Mesenchymal stem cell (in vitro differentiated cells and primary cell): Measurements from ENCODE around the gene SH3GL3.

Source experiments
- DNase-seq: peaks from one replicate; pipeline ENCODE4 v3.0.0-alpha.2; 2013
- H2AFZ ChIP-seq: one replicate; pipeline ENCODE4 v1.6.1; 2013; ENCODE audit warnings: low read depth, mild to moderate bottlenecking, control low read depth, inconsistent platforms, low read length, moderate library complexity
- H2AK5ac ChIP-seq: 2 replicates; pipeline ENCODE4 v1.6.1; 2013; ENCODE audit warnings: low read length, moderate library complexity, mild to moderate bottlenecking, inconsistent platforms; ENCODE audit not compliant: severe bottlenecking
- H2BK120ac ChIP-seq: one replicate; pipeline ENCODE4 v1.6.1; 2013; ENCODE audit warnings: low read depth, mild to moderate bottlenecking, inconsistent platforms, low read length, moderate library complexity
- H2BK12ac ChIP-seq, 2 experiments: one replicate each; pipeline ENCODE4 v1.6.1; 2013; ENCODE audit warnings: inconsistent platforms in 2 of 2, low read length in 2 of 2, mild to moderate bottlenecking in 2 of 2, moderate library complexity in 2 of 2, control low read depth in 1 of 2
- H2BK15ac ChIP-seq: one replicate; pipeline ENCODE4 v1.6.1; 2013; ENCODE audit warnings: mild to moderate bottlenecking, low read depth, inconsistent platforms; ENCODE audit not compliant: poor library complexity, severe bottlenecking
- H2BK5ac ChIP-seq: 2 replicates; pipeline ENCODE4 v1.6.1; 2013; ENCODE audit warnings: low read depth, mild to moderate bottlenecking, low read length, control low read depth, inconsistent platforms; ENCODE audit not compliant: poor library complexity, severe bottlenecking
- H3K14ac ChIP-seq, 2 experiments: one replicate each; pipeline ENCODE4 v1.6.1; 2013; ENCODE audit warnings: inconsistent platforms in 2 of 2, low read length in 2 of 2, control low read depth in 1 of 2, mild to moderate bottlenecking in 1 of 2, moderate library complexity in 1 of 2
- H3K18ac ChIP-seq, 2 experiments: one replicate each; pipeline ENCODE4 v1.6.1; 2013; ENCODE audit warnings: inconsistent platforms in 2 of 2, low read length in 2 of 2, control low read depth in 1 of 2, low read depth in 1 of 2, mild to moderate bottlenecking in 1 of 2
- H3K23ac ChIP-seq, 2 experiments: one replicate each; pipeline ENCODE4 v1.6.1; 2013; ENCODE audit warnings: inconsistent platforms in 2 of 2, low read length in 2 of 2, mild to moderate bottlenecking in 2 of 2, moderate library complexity in 2 of 2, control low read depth in 1 of 2
- H3K27ac ChIP-seq: 2 replicates; pipeline ENCODE4 v1.5.1; 2013; ENCODE audit warnings: mild to moderate bottlenecking, moderate library complexity, low read length, control low read depth, inconsistent platforms; ENCODE audit not compliant: poor library complexity, severe bottlenecking
- H3K27me3 ChIP-seq, 2 experiments: 2 replicates each; pipeline versions ENCODE4 v1.6.1 to v1.7.0; 2013; ENCODE audit warnings: low read length in 2 of 2, mild to moderate bottlenecking in 2 of 2, moderate library complexity in 2 of 2, control low read depth in 1 of 2, inconsistent platforms in 1 of 2; ENCODE audit not compliant: control insufficient read depth in 1 of 2, insufficient read depth in 1 of 2
- H3K36me3 ChIP-seq, 2 experiments: 2 replicates each; pipeline versions ENCODE4 v1.6.1 to v1.7.0; 2013; ENCODE audit warnings: low read length in 2 of 2, control low read depth in 1 of 2, inconsistent platforms in 1 of 2, low read depth in 1 of 2, mild to moderate bottlenecking in 1 of 2; ENCODE audit not compliant: insufficient read depth in 2 of 2, control insufficient read depth in 1 of 2
- H3K4ac ChIP-seq, 2 experiments: one replicate each; pipeline ENCODE4 v1.6.1; 2013; ENCODE audit warnings: inconsistent platforms in 2 of 2, low read length in 2 of 2, mild to moderate bottlenecking in 2 of 2, moderate library complexity in 2 of 2, control low read depth in 1 of 2, low read depth in 1 of 2
- H3K4me1 ChIP-seq: 2 replicates; pipeline ENCODE4 v1.6.1; 2013; ENCODE audit warnings: low read depth, low read length, control low read depth; ENCODE audit not compliant: control insufficient read depth, insufficient read depth
- H3K4me2 ChIP-seq: 2 replicates; pipeline ENCODE4 v1.6.1; 2013; ENCODE audit warnings: low read length, mild to moderate bottlenecking, inconsistent platforms; ENCODE audit not compliant: poor library complexity, severe bottlenecking
- H3K4me3 ChIP-seq, 2 experiments: 2 replicates each; pipeline versions ENCODE4 v1.5.1 to v1.7.0; 2013; ENCODE audit warnings: low read length in 2 of 2, mild to moderate bottlenecking in 2 of 2, control low read depth in 1 of 2, low read depth in 1 of 2; ENCODE audit not compliant: insufficient read depth in 1 of 2
- H3K79me1 ChIP-seq: replicated peaks from 2 replicates; pipeline ENCODE4 v1.6.1; 2013; ENCODE audit warnings: mild to moderate bottlenecking, control low read depth, low read length, inconsistent platforms; ENCODE audit not compliant: poor library complexity, severe bottlenecking
- H3K9ac ChIP-seq: 2 replicates; pipeline ENCODE4 v1.7.0; 2013; ENCODE audit warnings: mild to moderate bottlenecking, low read length, moderate library complexity
- H3K9me3 ChIP-seq: 2 replicates; pipeline ENCODE4 v1.7.0; 2013; ENCODE audit warnings: mild to moderate bottlenecking, low read length; ENCODE audit not compliant: control insufficient read depth
- H4K8ac ChIP-seq: one replicate; pipeline ENCODE4 v1.6.1; 2013; ENCODE audit warnings: inconsistent platforms, mild to moderate bottlenecking, low read length, moderate library complexity
- H4K91ac ChIP-seq: one replicate; pipeline ENCODE4 v1.6.1; 2013; ENCODE audit warnings: mild to moderate bottlenecking, low read length, inconsistent platforms
- WGBS: methylation state at CpG from one replicate; pipeline ENCODE4 v1.1.7; 2013; ENCODE audit warnings: mixed read lengths; 5-methylcytosine and 5-hydroxymethylcytosine counted together

SH3GL3 gene

GRCh38 chr15:83598031-83598430 is 150.9 kb downstream of the SH3GL3 start:
- Histone ChIP-seq H3K18ac (no peak overlapping the region), H2BK15ac (no peak overlapping the region), H2AFZ (no peak overlapping the region), H2BK5ac (no peak overlapping the region), H3K79me1 (no peaks in the 10 kb centered on the region), H2AK5ac (no peak overlapping the region), H3K27ac (no peak overlapping the region), H4K8ac (no peak overlapping the region), H2BK12ac (no peak overlapping the region), H3K4ac (no peak overlapping the region), H3K9me3 (peaks cover 8% of the 10 kb centered on the region), H3K4me2 (no peak overlapping the region), H3K27me3 (no peaks in the 10 kb centered on the region), H3K36me3 (no peaks in the 10 kb centered on the region), H3K23ac (no peak overlapping the region), H3K14ac (no peak overlapping the region), H3K4me1 (no peaks in the 10 kb centered on the region), H3K4me3 (no peak overlapping the region), H3K9ac (no peak overlapping the region), H2BK120ac (no peak overlapping the region), H4K91ac (no peak overlapping the region)
- no peak for DNase-seq
- WGBS = 54% methylated on average over 2 of the region's 2 CpGs

GRCh38 chr15:83602021-83602420 is 154.9 kb downstream of the SH3GL3 start:
- WGBS = 66% methylated on average over 2 of the region's 2 CpGs
- H2BK120ac ChIP-seq = no peak overlapping the region
- DNase-seq = no peak

GRCh38 chr15:83604549-83604948 is 157.4 kb downstream of the SH3GL3 start:
- H2AK5ac ChIP-seq = no peak overlapping the region
- H2BK15ac ChIP-seq = no peak overlapping the region
- no peaks in the 10 kb centered on the region for H3K36me3 ChIP-seq
- no peak overlapping the region for H3K23ac ChIP-seq
- WGBS = no CpG with 5 or more reads among the region's 1 CpG
- DNase-seq = no peak
- H2BK12ac ChIP-seq = no peak overlapping the region
- H3K4me2 ChIP-seq = no peak overlapping the region
- H2BK5ac ChIP-seq = no peak overlapping the region
- peaks cover 0 to 9% of the 10 kb centered on the region in 2 experiments for H3K27me3 ChIP-seq
- no peaks in the 10 kb centered on the region for H3K4me1 ChIP-seq
- H3K4ac ChIP-seq = no peak overlapping the region
- no peak overlapping the region for H3K14ac ChIP-seq
- H3K18ac ChIP-seq = no peak overlapping the region
- no peak overlapping the region for H3K27ac ChIP-seq
- H2AFZ ChIP-seq = no peak overlapping the region
- no peak overlapping the region for H2BK120ac ChIP-seq
- no peak overlapping the region for H3K4me3 ChIP-seq
- H3K9me3 ChIP-seq = peaks cover 3% of the 10 kb centered on the region
- no peak overlapping the region for H4K91ac ChIP-seq
- no peak overlapping the region for H3K9ac ChIP-seq
- no peak overlapping the region for H4K8ac ChIP-seq
- no peaks in the 10 kb centered on the region for H3K79me1 ChIP-seq

More at GRCh38 chr15:83602021-83602420, 154.9 kb downstream of the SH3GL3 start:
- no peak overlapping the region for H3K4ac ChIP-seq
- H3K27ac ChIP-seq = no peak overlapping the region
- no peak overlapping the region for H3K9ac ChIP-seq
- no peak overlapping the region for H2AFZ ChIP-seq
- H3K14ac ChIP-seq = no peak overlapping the region
- no peak overlapping the region for H3K4me2 ChIP-seq
- H2BK15ac ChIP-seq = no peak overlapping the region
- no peaks in the 10 kb centered on the region for H3K36me3 ChIP-seq
- peaks cover 0 to 6% of the 10 kb centered on the region in 2 experiments for H3K27me3 ChIP-seq
- H3K4me3 ChIP-seq = no peak overlapping the region
- peaks cover 8% of the 10 kb centered on the region for H3K9me3 ChIP-seq
- H2AK5ac ChIP-seq = no peak overlapping the region
- H4K91ac ChIP-seq = no peak overlapping the region
- no peaks in the 10 kb centered on the region for H3K79me1 ChIP-seq
- H2BK5ac ChIP-seq = no peak overlapping the region
- H3K23ac ChIP-seq = no peak overlapping the region
- H2BK12ac ChIP-seq = no peak overlapping the region
- no peaks in the 10 kb centered on the region for H3K4me1 ChIP-seq
- no peak overlapping the region for H4K8ac ChIP-seq
- no peak overlapping the region for H3K18ac ChIP-seq

GRCh38 chr15:83605111-83605945 is 158.2 kb downstream of the SH3GL3 start:
- Histone ChIP-seq H4K8ac (no peak overlapping the region), H3K27me3 (peaks cover 0 to 9% of the 10 kb centered on the region in 2 experiments), H3K9ac (no peak overlapping the region), H3K36me3 (no peaks in the 10 kb centered on the region), H3K4ac (no peak overlapping the region), H3K4me3 (no peak overlapping the region), H3K4me2 (no peak overlapping the region), H3K27ac (no peak overlapping the region), H3K79me1 (no peaks in the 10 kb centered on the region), H4K91ac (no peak overlapping the region), H2BK12ac (no peak overlapping the region), H3K23ac (no peak overlapping the region), H3K9me3 (no peaks in the 10 kb centered on the region), H2BK5ac (no peak overlapping the region), H3K4me1 (no peaks in the 10 kb centered on the region), H2BK120ac (no peak overlapping the region), H2BK15ac (no peak overlapping the region), H3K18ac (no peak overlapping the region), H2AK5ac (no peak overlapping the region), H3K14ac (no peak overlapping the region), H2AFZ (no peak overlapping the region)
- no peak for DNase-seq
- 70% methylated on average over 7 of the region's 7 CpGs for WGBS
